Adrenal gland (tissue), 5 donors: ENCODE data around the gene UBASH3B.

ENCODE experiments used
- CTCF ChIP-seq, 6 experiments: fragments of 450-650 bp in 4 of 6; fragments of 200-600 bp in 2 of 6; sonication (generic) in 1 of 6; IDR thresholded peaks; 1 replicate in 5 of 6; 2 replicates in 1 of 6; pipeline versions ENCODE4 v1.5.1 to v1.8.0; 2016 to 2021; ENCODE audit warnings: antibody characterized with exemption in 6 of 6, mild to moderate bottlenecking in 2 of 6, moderate library complexity in 1 of 6
- POLR2A ChIP-seq, 2 donors: fragments of 450-650 bp; IDR thresholded peaks; one replicate each; pipeline ENCODE4 v1.6.1; 2017; ENCODE audit warnings: antibody characterized with exemption in 2 of 2, mild to moderate bottlenecking in 2 of 2, moderate library complexity in 1 of 2
- donor health status: DM: no; HTN: no; CAD: no.

DNA sequence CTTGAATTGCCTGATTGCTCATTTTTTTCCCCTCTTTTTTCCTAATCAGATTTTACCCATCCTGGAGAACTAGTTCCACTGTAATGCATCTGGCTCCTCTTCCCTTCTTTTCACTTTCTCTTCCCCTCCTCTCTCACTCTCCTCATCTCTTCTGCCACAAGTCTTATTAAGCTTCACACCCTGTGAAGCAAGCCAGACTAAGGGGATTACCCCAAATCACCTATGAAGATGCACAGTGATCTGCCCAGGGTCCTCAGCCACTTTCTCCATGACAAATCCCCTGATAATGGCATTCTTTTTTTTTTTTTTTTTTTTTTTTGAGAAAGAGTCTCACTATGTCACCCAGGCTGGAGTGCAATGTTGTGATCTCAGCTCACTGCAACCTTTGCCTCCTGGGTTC is 11.2 kb downstream of the UBASH3B start:
- TF ChIP-seq CTCF (IDR thresholded peaks at IDR 0.05) = no peak
- TF ChIP-seq POLR2A (IDR thresholded peaks at IDR 0.05) = no peak
